A673 (cell line): ENCODE data around the gene MRGPRX2.

ENCODE experiments used
- CTCF ChIP-seq: fragments of 300-800, 200-600 bp; sonication (generic); conservative IDR thresholded peaks from 2 replicates; pipeline ENCODE4 v1.5.1; 2017; ENCODE audit warnings: low read depth, mild to moderate bottlenecking, antibody characterized with exemption, low read length, moderate library complexity, mixed read lengths
- EZH2 ChIP-seq: fragments of 200-600 bp; sonication (generic); IDR thresholded peaks from 2 replicates; pipeline ENCODE4 v1.6.1; 2017; ENCODE audit warnings: borderline replicate concordance, low read depth, mild to moderate bottlenecking, mixed read lengths, antibody characterized with exemption, low read length; ENCODE audit not compliant: poor library complexity, severe bottlenecking

- TF ChIP-seq CTCF: no peak
- TF ChIP-seq EZH2: no peak
These were observed 20.5 kb downstream of the MRGPRX2 start for GRCh38 chr11:19040051-19040450.
